Right lung (tissue), 5 donors: ENCODE measurements around the gene TLE2. TPM values are rescaled to one million over a fixed set of nuclear protein-coding genes. Genes with fewer than 3 reads are reported as not detected.
"Not testable (repeated sequence)": the region's sequence is repeated elsewhere in the genome, so short reads cannot be mapped to it uniquely, and the experiment has no call there.

Experiments
- DNase-seq, 2 donors: peaks; one replicate each; pipeline ENCODE4 v3.0.0-alpha.2; 2013
- polyA plus RNA-seq, 5 donors: library from polyadenylated mRNA; unstranded; fragments of 120-200 nt; gene quantifications; one replicate each; pipeline versions ENCODE4 v1.2.1 to v1.2.3, GENCODE V29; 2013; ENCODE audit warnings: inconsistent platforms in 1 of 5, low replicate concordance in 1 of 5; ENCODE audit not compliant: insufficient read length in 5 of 5, insufficient read depth in 1 of 5

The TLE2 gene
- polyA plus RNA-seq, 5 donors = 136 to 267 (median 184) TPM

DNA sequence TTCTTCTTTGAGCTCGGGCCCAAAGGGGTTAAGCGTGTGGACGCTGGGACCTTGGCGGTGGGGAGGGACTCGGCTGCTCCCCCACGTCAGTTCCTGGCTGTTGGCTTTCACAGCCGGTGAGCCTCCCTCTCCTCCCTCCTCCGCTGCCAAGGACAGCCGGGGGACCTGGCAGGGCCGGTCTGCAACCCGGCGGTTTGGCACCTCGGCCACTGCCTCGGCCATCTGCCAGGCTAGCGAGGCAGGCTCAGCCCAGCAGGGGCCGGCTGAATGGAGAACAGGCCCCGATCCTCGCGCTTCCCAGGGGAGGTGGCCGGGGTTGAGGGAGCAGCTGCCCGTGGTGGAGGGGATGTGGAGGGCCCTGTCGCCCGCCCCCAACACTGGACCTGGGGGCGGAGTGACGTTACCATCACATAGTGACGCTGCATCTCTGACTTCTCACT lies 28.2 kb upstream of the TLE2 start:
- DNase-seq = peak; percentile 84 to 86

GRCh38 chr19:3056417-3057088 lies 27.5 kb upstream of the TLE2 start:
- DNase-seq = no peak

DNA sequence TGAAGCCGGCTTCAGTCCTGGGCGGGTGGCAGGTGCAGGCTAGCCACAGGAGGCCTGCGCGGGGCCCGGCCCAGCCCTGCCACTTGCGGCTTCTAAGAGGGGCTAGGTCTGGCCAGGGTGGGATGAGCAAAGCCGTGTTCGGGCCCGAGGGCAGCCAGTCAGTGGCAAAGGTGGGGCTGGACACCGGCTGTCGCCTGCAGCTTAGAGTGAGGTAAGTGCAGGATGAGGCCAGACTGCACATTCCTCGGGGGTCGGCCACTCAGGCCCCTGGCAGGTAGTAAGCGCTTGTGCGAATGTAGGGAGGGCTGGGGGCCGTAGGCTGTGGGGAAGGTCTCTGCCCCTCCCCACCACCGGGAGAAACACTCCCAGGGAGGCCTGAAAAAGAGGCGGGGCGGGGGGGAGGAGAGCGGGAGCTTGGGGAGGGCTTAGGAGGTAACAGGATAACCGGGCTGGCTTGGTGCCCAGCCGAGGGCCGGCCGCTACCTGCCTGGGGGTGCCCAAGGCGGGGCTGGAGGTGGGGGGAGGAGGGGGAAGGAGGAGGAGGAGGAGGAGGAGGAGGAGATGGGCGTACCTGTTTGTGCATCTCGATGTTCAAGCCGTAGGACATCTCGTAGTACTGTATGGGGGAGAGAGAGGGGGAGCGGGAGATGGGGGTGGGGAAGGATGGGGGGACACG lies 26.8 kb upstream of the TLE2 start:
- peak in 1 of 2 donors; percentile 57 for DNase-seq

DNA sequence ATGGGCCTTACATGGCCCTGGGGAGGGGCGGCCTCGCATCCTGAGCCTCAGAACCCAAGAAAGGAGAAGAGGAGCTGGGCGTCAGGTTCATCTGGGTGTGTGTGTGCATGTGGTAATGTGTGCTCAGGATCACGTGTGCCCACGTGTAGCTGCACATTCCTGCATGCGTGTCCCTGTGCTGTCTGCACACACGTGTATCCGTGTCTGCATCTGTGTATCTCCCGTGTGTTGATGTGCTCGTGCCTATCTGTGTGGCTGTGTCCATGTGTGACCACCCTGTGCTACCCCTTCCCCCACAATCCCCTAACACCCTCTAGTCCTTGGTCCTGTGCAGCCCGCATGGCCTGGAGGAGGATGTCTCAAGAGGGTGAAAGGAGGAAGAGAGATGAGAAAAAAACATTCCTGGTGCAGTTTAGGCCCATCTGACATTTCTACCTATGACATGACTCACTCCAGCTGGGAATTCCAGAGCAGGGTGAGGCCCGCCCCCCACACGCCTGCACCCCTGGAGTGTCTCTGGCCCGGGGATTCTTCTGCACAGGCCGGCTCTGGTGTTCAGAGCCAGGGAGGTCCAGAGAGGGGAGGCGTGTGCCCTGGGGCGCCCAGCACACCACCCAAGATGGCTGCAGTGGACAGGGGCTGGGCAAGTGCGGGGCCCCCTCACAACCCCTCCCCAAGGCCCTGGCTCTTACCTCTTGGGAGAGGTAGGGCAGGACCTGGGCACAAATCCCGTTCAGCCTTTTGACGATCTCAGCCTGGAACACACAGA lies 26.1 kb upstream of the TLE2 start:
- no peak for DNase-seq

DNA sequence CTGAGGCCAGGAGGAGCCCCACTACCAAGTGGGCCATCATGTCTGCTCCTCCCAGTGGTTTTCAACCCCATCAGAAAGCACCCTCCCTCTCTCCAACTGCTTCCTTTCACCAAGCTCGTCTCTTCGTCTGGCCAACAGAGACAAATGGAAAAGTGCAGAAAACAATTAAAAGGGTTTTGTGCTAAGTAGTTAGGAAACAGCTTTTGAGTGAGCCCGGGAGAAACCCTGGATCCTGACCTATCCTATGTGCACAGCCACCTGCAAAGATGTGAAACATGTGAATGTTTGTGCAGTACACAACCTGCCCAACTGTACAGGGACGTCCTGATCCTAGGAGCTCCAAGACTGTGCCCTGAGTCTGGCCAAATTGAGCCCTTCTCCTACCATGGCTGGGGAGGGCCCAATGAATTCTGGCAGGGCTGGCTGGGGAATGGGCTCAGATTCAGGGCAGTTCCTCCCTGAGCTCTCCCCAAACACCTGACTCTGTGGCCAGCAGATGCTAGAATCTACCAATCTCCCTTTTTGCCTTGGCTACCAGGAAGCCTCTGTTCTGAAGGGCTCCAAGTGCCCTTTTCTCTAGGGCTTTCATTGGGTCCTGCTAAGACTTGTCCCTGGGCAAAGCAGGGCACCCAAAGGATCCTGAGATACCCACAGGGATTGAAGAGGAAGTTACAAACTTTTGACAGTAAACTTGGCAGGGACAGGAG lies 25.3 kb upstream of the TLE2 start:
- no peak for DNase-seq

GRCh38 chr19:3053780-3054179 lies 24.7 kb upstream of the TLE2 start:
- DNase-seq = no peak

- no peak for DNase-seq
These were observed 24.1 kb upstream of the TLE2 start for GRCh38 chr19:3053218-3053621.

GRCh38 chr19:3050016-3050415 lies 20.9 kb upstream of the TLE2 start:
- not testable (repeated sequence) for DNase-seq

GRCh38 chr19:3049089-3049488 lies 20.0 kb upstream of the TLE2 start:
- DNase-seq = no peak

DNA sequence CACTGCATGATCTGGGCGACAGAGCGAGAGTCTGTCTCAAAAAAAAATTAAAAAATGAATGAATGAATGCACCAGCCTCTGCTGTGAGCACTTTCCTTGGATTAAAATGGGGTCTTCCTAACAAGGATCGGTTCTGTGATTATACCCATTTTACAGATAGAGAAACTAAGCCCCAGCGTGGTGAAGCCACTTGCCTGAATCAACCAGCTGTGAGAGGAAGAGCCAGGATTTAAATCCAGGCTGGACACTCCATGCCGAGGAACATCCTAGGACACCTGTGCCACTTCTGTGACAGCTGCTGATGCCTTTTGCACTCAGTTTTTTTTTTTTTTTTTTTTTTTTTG lies 19.1 kb upstream of the TLE2 start:
- no peak for DNase-seq

- DNase-seq = peak; percentile 81 to 89
These were observed 18.6 kb upstream of the TLE2 start for GRCh38 chr19:3047496-3048189.

DNA sequence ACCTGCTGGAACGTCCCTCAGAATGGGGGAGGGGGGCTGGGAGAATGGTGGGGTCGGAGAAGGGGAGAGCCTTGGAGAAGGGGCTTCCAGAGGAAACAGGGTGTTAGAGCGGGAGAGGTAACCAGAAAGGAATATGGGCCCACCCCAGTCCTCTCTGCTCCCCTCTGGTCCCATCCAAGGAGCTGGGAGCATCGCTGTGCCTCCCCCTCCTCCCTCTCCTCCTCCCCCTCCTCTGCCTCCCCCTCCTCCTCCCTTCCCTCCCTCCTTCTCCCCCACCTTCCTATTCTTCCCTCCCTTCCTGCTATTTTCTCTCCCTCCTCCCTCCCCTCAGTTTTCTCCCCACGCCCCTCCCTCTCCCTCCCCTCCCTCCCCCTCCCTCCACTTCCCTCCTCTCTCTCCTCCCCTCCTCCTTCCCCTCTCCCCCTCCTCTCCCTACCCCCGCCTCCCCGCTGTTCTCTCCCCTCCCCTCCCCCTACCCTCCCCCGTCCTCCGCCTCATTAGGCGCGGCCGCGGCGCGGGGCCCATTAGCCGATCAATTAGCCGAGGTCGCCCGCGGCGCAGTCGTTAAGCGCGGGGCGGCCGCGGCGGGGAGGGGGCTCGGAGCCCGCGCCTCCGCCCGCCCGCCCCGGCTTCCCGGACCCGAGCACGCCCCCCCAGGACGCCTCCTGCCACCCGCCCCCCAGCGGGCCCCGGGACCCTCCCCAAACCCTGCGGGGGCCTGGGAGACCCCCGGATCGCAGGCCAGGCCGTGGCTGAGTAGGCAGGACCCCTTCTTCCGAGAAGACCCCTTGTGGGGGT lies 17.8 kb upstream of the TLE2 start:
- peak; percentile 70 to 73 for DNase-seq

- DNase-seq = no peak
These were observed 17.0 kb upstream of the TLE2 start for GRCh38 chr19:3045885-3046697.

- DNase-seq = no peak
These were observed 16.1 kb upstream of the TLE2 start for GRCh38 chr19:3045191-3045590.

- no peak for DNase-seq
These were observed 13.7 kb upstream of the TLE2 start for GRCh38 chr19:3042621-3043267.

DNA sequence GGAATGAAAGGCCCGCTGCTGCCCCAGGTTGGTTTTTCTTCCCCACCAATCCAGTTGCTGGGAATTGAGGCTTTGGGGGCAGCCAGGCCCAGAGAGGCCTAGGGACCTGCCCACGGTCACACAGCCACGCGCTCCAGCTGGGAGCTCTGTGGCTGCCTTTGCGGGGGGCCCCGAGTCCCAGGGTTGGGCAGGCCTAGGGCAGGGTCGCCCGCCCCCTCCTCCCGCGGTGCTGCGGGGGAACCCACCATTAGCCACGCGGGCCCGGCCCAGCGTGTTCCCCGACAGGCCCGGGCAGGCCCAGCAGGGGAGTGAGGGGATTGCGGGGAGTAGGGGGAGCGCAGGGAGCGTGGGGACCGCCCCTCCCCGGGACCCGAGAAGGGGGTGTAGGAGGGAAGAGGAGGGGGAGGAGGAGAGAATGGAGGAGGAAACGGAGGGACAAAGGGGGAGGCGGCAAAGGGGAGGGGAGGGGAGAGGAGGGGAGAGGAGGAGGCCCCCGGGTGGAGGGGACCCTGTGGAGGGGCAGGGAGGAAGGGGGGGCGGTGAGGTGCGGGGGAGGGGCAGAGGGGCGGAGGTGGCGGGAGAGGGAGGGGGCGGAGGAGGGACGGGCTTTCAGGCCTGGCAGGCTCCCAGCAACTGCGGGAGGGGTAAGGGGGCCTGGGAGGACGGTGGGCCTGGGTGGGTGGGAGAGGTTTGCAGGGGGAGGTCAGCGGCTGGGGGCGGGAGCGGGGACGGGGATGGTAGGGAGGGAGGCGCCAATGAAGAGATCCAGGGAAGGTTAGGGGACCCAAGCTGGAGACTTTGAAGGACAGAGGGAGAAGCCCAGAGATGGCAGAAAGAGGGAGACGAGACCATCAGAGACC lies 12.9 kb upstream of the TLE2 start:
- peak; percentile 80 to 85 for DNase-seq

DNA sequence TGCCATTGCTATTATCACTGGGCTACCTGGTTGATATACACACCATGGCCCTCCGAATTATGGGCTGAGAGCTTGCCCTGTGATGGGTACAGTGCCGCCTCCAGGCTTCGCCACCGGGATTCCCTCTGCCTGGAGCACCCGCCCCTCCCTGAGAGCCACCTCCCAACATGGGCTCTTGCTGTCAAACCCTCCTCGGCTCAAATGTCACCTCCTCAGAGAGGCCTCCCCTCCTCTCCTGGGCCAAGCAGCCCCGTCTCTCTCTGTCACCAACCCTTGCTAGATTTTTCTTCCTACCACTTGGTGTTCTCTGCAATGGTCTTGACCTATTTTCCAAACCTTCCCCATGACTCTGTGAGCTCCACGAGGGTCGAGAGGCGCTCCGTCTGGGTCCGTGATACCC lies 12.2 kb upstream of the TLE2 start:
- DNase-seq = no peak

- DNase-seq = no peak
These were observed 10.6 kb upstream of the TLE2 start for GRCh38 chr19:3039641-3040077.
